Gastrocnemius medialis (tissue), 4 donors: ENCODE results near the gene PTPRN2. TPM values are rescaled to one million over a fixed set of nuclear protein-coding genes. Genes with fewer than 3 reads are reported as not detected.

Experiments
- ATAC-seq, 2 donors: fragments of 150-250 bp; one replicate each; pipeline ENCODE4 v1.9.1; 2016
- DNase-seq, 2 donors: peaks; one replicate each; pipeline ENCODE4 v3.0.0-alpha.2; 2019
- H3K27ac ChIP-seq, 4 donors: fragments of 200-600 bp; sonication (generic); 1 replicate in 1 of 4; 2 replicates in 3 of 4; pipeline ENCODE4 v1.5.1; 2016 to 2018; ENCODE audit warnings: mild to moderate bottlenecking in 2 of 4, moderate library complexity in 1 of 4
- H3K27me3 ChIP-seq, 3 donors: fragments of 200-600 bp; sonication (generic) in 2 of 3; 1 replicate in 1 of 3; 2 replicates in 2 of 3; pipeline versions ENCODE4 v1.5.1 to v1.6.0; 2016 to 2019; ENCODE audit warnings: mild to moderate bottlenecking in 1 of 3, moderate library complexity in 1 of 3
- H3K36me3 ChIP-seq, 2 donors: fragments of 200-600 bp; sonication (generic) in 1 of 2; one replicate each; pipeline ENCODE4 v1.5.1; 2017 to 2018
- H3K4me1 ChIP-seq, 2 donors: fragments of 200-600 bp; sonication (generic) in 1 of 2; one replicate each; pipeline ENCODE4 v1.5.1; 2016 to 2017; ENCODE audit warnings: mild to moderate bottlenecking in 2 of 2
- H3K4me3 ChIP-seq, 4 donors: fragments of 200-600 bp; sonication (generic) in 3 of 4; 1 replicate in 1 of 4; 2 replicates in 3 of 4; pipeline ENCODE4 v1.5.1; 2016 to 2019; ENCODE audit warnings: mild to moderate bottlenecking in 2 of 4
- H3K9me3 ChIP-seq, 3 donors: fragments of 200-600 bp; sonication (generic) in 2 of 3; 1 replicate in 1 of 3; 2 replicates in 2 of 3; pipeline ENCODE4 v1.5.1; 2016 to 2019
- CTCF ChIP-seq, 5 experiments: fragments of 450-650 bp in 3 of 5; fragments of 200-600 bp in 2 of 5; sonication (generic) in 2 of 5; IDR thresholded peaks in 4 of 5; conservative IDR thresholded peaks in 1 of 5; 1 replicate in 4 of 5; 2 replicates in 1 of 5; pipeline ENCODE4 v1.5.1; 2016 to 2019; ENCODE audit warnings: antibody characterized with exemption in 5 of 5, mild to moderate bottlenecking in 3 of 5, moderate library complexity in 3 of 5
- POLR2A ChIP-seq, 2 donors: fragments of 450-650 bp; IDR thresholded peaks; one replicate each; pipeline ENCODE4 v1.6.1; 2017; ENCODE audit warnings: antibody characterized with exemption in 2 of 2, mild to moderate bottlenecking in 2 of 2, moderate library complexity in 2 of 2
- in situ Hi-C, 4 donors: fragments of 200-750 bp; cut with MboI; loops; one replicate each; pipeline versions ENCODE4 v1.15.0 to v1.8.0; 2017; ENCODE audit warnings: low sequenced_read_pairs in 4 of 4
- intact Hi-C: fragments of 100-400 bp; cut with DNase I; formaldehyde crosslinking; loops from one replicate; pipeline ENCODE4 v1.15.1; 2023; ENCODE audit warnings: low total_unique reads
- total RNA-seq, 4 donors: library from RNA; depleted of rRNA; stranded (reverse); fragments of >200 nt; gene quantifications; one replicate each; pipeline versions ENCODE4 v1.1.0 to v1.2.3, GENCODE V29; 2016

The PTPRN2 gene
- total RNA-seq, 4 donors from 2014 or later = 0.66 to 0.85 (median 0.81) TPM

GRCh38 chr7:157615852-157616251, 971.8 kb downstream of the PTPRN2 start:
- in situ Hi-C loops (no loop called here), intact Hi-C loops (no loop called here)
- Histone ChIP-seq H3K4me3 (no peak overlapping the region), H3K27ac (no peak overlapping the region), H3K36me3 (no peaks in the 10 kb centered on the region), H3K9me3 (no peaks in the 10 kb centered on the region), H3K4me1 (no peaks in the 10 kb centered on the region), H3K27me3 (peaks cover 0 to 17% (median 16%) of the 10 kb centered on the region in 3 donors)
- TF ChIP-seq POLR2A (IDR thresholded peaks at IDR 0.05) (no peak), CTCF (IDR thresholded peaks at IDR 0.05 in 4 of 5, conservative IDR thresholded peaks at IDR 0.05 in 1 of 5) (no peak)
- no peak for ATAC-seq
- DNase-seq = no peak

- in situ Hi-C loops = no loop called here
- DNase-seq (no peak), ATAC-seq (no peak)
- intact Hi-C loops = no loop called here
- Histone ChIP-seq H3K36me3 (no peaks in the 10 kb centered on the region), H3K27ac (no peak overlapping the region), H3K4me1 (no peaks in the 10 kb centered on the region), H3K27me3 (peaks cover 0 to 17% (median 16%) of the 10 kb centered on the region in 3 donors), H3K4me3 (no peak overlapping the region), H3K9me3 (no peaks in the 10 kb centered on the region)
- TF ChIP-seq POLR2A (IDR thresholded peaks at IDR 0.05) = no peak
Measured at GRCh38 chr7:157615101-157615817, 972.4 kb downstream of the PTPRN2 start.

- intact Hi-C loops = no loop called here
- in situ Hi-C loops = no loop called here
- H3K4me3 ChIP-seq = no peak overlapping the region
Measured at GRCh38 chr7:157614457-157615020, 973.1 kb downstream of the PTPRN2 start.

GRCh38 chr7:157613575-157614322, 973.9 kb downstream of the PTPRN2 start:
- H3K27ac ChIP-seq = no peak overlapping the region
- intact Hi-C loops (no loop called here), in situ Hi-C loops (no loop called here)
- no peaks in the 10 kb centered on the region for H3K9me3 ChIP-seq
- H3K36me3 ChIP-seq = no peaks in the 10 kb centered on the region
- no peaks in the 10 kb centered on the region for H3K4me1 ChIP-seq
- no peak for ATAC-seq
- no peak for TF ChIP-seq POLR2A (IDR thresholded peaks at IDR 0.05)
- no peak for TF ChIP-seq CTCF (IDR thresholded peaks at IDR 0.05 in 4 of 5, conservative IDR thresholded peaks at IDR 0.05 in 1 of 5)
- no peak for DNase-seq
- H3K4me3 ChIP-seq = peak overlapping the region; percentile 34 to 55 (median 38)
- peaks cover 0 to 17% (median 16%) of the 10 kb centered on the region in 3 donors for H3K27me3 ChIP-seq

More at GRCh38 chr7:157614457-157615020, 973.1 kb downstream of the PTPRN2 start:
- H3K27me3 ChIP-seq = peaks cover 0 to 17% (median 16%) of the 10 kb centered on the region in 3 donors
- H3K36me3 ChIP-seq = no peaks in the 10 kb centered on the region
- ATAC-seq (no peak), DNase-seq (no peak)
- H3K27ac ChIP-seq = no peak overlapping the region
- H3K9me3 ChIP-seq = no peaks in the 10 kb centered on the region
- no peaks in the 10 kb centered on the region for H3K4me1 ChIP-seq
- TF ChIP-seq CTCF (IDR thresholded peaks at IDR 0.05 in 4 of 5, conservative IDR thresholded peaks at IDR 0.05 in 1 of 5) = no peak
